ENCODE results near the gene ARHGAP4.

Gene ARHGAP4

DNA sequence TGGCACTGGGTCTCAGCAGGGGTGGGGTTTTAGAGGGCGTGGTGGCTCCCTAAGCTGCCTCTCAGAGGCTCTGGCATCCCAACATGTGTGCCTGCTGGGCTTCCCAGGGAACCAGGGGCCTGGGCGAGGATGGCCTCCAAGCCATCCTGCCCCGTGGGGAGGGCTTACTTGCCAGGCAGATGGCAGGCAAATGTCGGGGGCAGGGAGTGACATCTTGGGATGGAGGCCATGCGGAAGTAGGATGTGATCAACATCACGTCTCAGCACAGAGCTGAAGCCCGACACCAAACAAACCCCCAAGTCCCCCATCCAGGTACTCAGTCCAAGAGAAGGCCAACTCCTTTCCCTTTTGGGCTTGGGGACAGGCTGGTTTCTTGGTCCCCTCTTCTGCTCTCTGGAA is 44.8 kb downstream of the ARHGAP4 start:
- Mint-ChIP-seq H3K36me3 (ENCODE audit: low read depth) (no peaks in the 10 kb centered on the region), H3K4me1 (ENCODE audit: low read depth) (peaks cover 23% of the 10 kb centered on the region), H3K4me3 (no peak overlapping the region), H3K27me3 (peaks cover 23% of the 10 kb centered on the region), H3K9me3 (no peaks in the 10 kb centered on the region), H3K27ac (no peak overlapping the region)

DNA sequence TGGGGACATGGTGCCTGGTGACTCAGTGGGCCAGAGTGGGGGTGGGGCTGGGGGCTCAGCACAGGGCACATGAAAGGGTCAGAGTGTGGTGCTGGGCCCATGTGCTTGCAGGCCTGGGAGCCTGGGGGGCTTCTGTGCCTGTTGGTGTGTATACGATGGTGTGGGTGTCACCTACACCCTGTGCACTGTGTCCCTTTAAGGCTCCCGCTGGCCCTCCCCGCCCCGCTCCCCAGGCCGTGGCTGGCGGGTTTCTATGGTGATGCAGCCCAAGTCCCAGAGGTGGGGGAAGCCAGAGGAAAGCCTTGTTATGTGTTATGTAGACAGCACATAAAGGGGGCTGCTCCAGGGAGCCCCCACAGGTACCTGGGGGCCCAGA is 45.6 kb downstream of the ARHGAP4 start:
- Mint-ChIP-seq H3K4me3 (no peak overlapping the region), H3K27me3 (peaks cover 26% of the 10 kb centered on the region), H3K27ac (no peak overlapping the region), H3K36me3 (ENCODE audit: low read depth) (no peaks in the 10 kb centered on the region), H3K4me1 (ENCODE audit: low read depth) (peaks cover 23% of the 10 kb centered on the region), H3K9me3 (no peaks in the 10 kb centered on the region)

DNA sequence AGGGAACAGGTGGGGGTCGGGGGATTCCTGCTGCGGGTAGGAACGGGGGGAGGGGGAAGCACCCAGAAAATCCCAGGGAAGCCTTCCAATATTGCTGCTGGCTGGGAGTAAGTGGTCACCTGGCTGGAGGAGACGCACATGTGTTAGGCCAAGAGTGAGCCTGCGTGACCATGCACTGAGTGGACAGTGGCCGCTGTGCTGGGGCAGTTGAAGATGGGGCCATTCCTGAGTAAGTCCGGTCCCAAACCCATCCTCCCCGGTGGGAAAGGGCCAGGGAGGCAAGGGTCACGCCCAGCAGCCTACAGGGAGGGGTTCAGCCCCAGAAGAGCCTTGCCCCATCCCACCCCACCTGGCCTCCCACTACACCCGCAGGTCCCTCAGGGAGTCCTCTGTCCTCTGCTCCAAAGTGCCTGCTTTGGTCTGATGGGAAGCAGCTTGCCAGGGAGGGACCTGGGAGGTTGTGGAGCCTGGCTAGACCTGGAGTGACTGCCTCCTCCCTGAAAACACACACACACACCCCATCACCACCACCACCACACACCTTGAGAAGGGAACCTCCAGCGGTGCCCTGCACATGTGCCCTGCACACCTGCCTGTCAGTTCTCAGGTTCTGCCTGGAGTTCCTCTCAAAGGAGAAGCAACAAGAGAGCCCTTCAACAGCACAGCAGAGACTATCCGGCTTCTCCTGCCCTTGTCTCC is 46.2 kb downstream of the ARHGAP4 start:
- H3K4me1 Mint-ChIP-seq (ENCODE audit: low read depth): peaks cover 19% of the 10 kb centered on the region
- H3K27me3 Mint-ChIP-seq: peaks cover 22% of the 10 kb centered on the region
- H3K36me3 Mint-ChIP-seq (ENCODE audit: low read depth): no peaks in the 10 kb centered on the region
- H3K9me3 Mint-ChIP-seq: no peaks in the 10 kb centered on the region
- no peak overlapping the region for H3K27ac Mint-ChIP-seq
- H3K4me3 Mint-ChIP-seq: no peak overlapping the region

DNA sequence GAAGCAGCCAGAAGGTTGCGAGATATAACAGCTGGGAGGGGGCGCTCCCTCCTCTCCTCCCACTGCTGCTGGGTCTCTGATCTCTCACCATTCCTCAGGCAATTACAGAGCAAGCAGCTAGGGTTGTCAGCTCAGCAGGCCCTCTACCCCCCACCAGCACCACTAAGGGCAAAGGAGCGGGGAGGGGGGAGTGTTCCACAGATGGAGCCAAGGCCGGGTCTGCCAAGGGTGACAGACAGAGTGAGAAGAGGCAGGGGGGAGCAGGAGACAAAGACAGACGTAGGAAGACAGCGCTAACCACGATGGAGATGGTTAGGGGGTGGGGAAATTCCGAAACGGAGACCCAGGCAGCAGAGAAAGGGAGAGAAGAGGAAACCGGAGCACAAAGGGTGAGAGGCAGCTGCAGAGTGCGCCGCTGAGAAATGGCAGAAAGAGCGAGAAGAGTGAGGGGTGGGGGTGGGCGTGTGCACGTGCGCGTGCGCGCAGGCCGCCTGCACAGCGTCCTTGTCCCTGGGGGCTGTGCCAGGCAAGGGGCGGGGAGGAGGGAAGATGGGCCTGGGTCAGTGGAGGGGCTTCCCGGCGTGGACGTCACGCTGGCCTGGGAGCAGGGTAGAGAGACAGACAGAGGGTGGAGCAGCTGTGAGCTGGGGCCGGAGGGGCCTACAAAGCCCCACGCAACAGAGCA is 47.0 kb downstream of the ARHGAP4 start:
- Mint-ChIP-seq H3K4me3 (no peak overlapping the region), H3K27ac (no peak overlapping the region), H3K27me3 (peaks cover 17% of the 10 kb centered on the region)

DNA sequence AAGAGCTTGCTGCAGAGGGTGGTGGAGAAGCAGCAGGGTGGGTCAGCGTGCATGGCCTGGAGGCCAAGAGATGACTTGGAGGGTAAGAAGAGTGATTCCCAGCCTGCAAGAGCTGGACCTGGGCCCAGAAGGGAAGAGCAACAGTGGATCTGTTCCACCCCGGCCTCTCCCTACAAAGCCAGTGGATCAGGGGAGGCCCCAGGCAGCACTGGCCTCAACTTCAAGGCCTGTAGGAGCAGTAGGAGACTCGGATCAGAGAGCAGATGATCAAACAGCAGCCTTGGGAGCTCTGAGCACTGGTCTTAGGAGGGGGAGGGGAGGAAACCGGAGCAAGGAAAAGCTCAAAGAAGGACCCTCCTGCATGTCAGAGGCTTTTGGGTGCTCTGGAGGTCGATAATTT is 47.7 kb downstream of the ARHGAP4 start:
- Mint-ChIP-seq H3K27me3 (peaks cover 17% of the 10 kb centered on the region), H3K36me3 (ENCODE audit: low read depth) (no peaks in the 10 kb centered on the region), H3K4me3 (no peak overlapping the region), H3K9me3 (no peaks in the 10 kb centered on the region), H3K27ac (no peak overlapping the region), H3K4me1 (ENCODE audit: low read depth) (peaks cover 18% of the 10 kb centered on the region)

More for the DNA sequence above, 47.0 kb downstream of the ARHGAP4 start:
- H3K36me3 Mint-ChIP-seq (ENCODE audit: low read depth): no peaks in the 10 kb centered on the region
- no peaks in the 10 kb centered on the region for H3K9me3 Mint-ChIP-seq
- H3K4me1 Mint-ChIP-seq (ENCODE audit: low read depth): peaks cover 18% of the 10 kb centered on the region

DNA sequence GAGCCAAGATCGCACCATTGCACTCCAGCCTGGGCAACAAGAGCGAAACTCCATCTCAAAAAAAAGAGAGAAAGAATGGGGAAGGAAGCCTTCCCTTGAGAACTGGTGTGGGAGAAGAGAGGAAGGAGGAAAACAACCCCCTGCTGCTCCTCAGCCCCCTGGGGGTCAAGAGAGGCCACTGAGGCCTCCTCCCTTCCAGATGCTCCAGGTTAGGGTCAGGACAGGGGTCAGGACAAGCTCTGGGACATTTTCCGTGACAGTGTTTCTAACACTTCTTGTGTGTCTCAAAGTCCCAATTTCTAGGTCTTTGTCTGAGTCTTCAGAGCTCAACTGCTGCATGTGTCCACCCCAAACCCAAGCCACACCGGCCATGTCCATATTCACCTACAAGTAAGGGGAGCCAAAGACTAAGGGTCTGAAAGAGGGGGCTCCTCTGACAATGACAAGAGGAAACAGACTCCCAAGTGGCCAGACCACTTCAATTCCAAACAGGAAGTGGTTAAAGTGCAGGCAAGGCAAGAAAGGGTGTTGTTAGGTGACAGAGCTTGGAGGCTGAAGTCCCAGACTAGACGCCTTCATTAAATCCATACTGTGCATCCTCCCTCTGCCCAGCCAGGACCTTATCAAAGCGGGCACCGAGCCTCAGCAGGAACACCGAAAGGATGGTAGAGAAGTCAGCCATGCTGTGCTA is 48.3 kb downstream of the ARHGAP4 start:
- Mint-ChIP-seq H3K9me3 (no peaks in the 10 kb centered on the region), H3K27ac (no peak overlapping the region), H3K27me3 (peaks cover 17% of the 10 kb centered on the region), H3K4me1 (ENCODE audit: low read depth) (peaks cover 18% of the 10 kb centered on the region), H3K4me3 (no peak overlapping the region), H3K36me3 (ENCODE audit: low read depth) (no peaks in the 10 kb centered on the region)

DNA sequence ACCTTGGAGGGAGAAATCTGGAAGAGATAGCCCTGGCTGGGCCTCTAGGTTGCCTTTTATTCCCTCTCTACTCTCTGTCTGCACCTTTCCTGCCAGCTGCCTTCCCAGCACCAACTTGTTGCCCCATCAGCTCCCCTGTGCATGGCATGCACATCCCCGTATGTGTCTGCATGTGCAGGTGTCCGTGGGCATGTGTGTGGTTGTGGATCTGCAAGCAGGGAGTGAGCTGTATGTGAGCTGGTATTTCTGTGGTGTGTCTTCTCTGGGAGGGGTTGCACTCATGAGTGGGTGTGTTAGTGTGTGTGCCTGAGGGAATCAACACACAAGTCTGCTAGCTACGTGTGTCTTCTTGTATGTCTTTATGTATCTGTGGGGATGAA is 50.0 kb downstream of the ARHGAP4 start:
- Mint-ChIP-seq H3K27ac (no peak overlapping the region), H3K27me3 (peaks cover 13% of the 10 kb centered on the region)

DNA sequence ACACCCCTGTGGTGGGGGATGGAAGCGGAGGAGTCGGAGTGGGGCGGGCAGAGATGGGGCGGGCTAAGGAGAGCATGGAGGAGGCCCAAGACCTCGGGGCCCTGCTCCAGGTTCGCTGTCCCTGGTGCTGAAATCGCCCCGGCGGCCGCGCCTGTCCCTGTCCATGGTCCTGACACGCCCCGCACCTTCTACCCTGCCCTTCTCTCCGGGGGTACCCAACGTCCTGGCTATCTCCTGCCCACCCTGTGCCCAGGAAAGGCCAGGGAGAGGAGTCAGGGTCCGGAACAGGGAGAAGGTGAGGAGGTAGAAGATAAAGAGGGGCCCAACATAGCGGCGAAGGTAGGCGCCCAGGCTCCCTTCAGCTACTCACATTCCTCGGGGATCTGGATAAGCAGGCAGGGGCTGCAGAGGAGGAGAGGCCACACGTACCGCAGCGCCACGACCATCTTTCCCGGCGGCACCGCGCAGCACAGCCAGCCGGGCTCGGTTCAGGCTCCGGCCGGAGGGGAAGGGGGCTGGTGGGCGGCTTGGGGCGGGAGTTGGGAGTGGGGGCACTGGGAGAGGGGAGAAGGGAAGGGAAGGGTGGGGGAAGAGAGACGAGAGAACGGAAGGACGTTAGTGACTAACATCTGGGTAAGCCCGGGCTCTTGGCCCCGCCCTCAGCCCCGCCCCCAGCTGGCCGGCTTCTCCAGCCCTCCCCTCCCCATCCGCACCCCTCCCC is 50.5 kb downstream of the ARHGAP4 start:
- H3K27me3 Mint-ChIP-seq: peaks cover 13% of the 10 kb centered on the region
- H3K27ac Mint-ChIP-seq: no peak overlapping the region
- H3K4me3 Mint-ChIP-seq: no peak overlapping the region
- no peaks in the 10 kb centered on the region for H3K9me3 Mint-ChIP-seq
- no peaks in the 10 kb centered on the region for H3K36me3 Mint-ChIP-seq (ENCODE audit: low read depth)
- H3K4me1 Mint-ChIP-seq (ENCODE audit: low read depth): peaks cover 18% of the 10 kb centered on the region

More for the DNA sequence above, 50.0 kb downstream of the ARHGAP4 start:
- Mint-ChIP-seq H3K9me3 (no peaks in the 10 kb centered on the region), H3K4me3 (no peak overlapping the region), H3K36me3 (ENCODE audit: low read depth) (no peaks in the 10 kb centered on the region), H3K4me1 (ENCODE audit: low read depth) (peaks cover 18% of the 10 kb centered on the region)

DNA sequence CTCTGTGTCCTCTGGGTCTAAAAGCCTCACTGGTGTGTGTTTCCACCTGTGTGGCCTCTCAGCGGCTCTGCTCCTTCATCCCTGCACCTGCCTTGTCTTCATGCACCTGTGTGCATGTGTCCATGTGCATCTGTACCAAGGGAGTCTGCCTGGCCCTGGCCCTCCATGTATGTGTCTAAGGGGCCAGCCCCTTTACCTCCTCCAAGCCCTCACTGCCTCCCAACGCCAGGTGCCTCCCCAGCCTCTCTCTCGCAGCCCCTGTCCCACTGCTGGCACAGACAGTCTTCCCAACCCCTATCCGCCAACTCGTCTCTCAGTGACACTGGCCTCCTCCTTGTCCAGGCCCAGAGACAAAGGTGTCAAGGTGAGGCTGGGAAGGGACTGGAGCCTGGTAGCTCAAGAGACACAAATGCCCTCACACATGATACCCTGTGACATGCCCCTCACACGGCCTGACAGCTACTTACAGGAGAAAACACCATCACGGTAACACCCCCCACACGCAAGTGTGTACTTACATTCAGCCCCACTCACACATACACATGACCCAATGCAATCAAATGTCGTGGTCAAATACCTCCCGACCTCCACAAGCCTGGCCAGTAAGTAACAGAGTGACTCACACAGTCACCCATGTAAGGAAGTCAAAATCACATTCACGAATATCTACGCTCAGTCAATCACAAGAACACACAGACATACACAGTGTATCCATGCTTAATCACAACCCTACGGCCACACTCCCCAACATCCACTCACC is 51.5 kb downstream of the ARHGAP4 start:
- no peaks in the 10 kb centered on the region for H3K36me3 Mint-ChIP-seq (ENCODE audit: low read depth)
- H3K4me1 Mint-ChIP-seq (ENCODE audit: low read depth): peaks cover 18% of the 10 kb centered on the region
- H3K27me3 Mint-ChIP-seq: peaks cover 13% of the 10 kb centered on the region
- no peaks in the 10 kb centered on the region for H3K9me3 Mint-ChIP-seq
- no peak overlapping the region for H3K4me3 Mint-ChIP-seq
- H3K27ac Mint-ChIP-seq: no peak overlapping the region

DNA sequence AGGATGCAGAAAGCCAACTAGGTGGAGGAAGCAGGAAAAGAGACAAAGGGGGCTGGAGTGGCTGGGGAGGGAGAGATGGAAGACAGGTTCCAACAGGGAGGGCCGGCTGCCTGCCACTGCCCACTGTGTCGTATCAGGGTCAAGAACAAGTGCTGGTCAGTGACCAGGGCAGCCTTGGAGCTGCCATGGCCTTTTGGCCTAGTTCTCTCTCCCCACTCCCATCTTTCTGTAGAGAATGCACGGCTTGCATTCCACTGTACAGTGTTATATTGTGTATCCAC is 52.0 kb downstream of the ARHGAP4 start:
- Mint-ChIP-seq H3K27me3 (peaks cover 11% of the 10 kb centered on the region), H3K4me1 (ENCODE audit: low read depth) (peaks cover 13% of the 10 kb centered on the region), H3K4me3 (no peak overlapping the region), H3K9me3 (no peaks in the 10 kb centered on the region), H3K36me3 (ENCODE audit: low read depth) (no peaks in the 10 kb centered on the region), H3K27ac (no peak overlapping the region)

DNA sequence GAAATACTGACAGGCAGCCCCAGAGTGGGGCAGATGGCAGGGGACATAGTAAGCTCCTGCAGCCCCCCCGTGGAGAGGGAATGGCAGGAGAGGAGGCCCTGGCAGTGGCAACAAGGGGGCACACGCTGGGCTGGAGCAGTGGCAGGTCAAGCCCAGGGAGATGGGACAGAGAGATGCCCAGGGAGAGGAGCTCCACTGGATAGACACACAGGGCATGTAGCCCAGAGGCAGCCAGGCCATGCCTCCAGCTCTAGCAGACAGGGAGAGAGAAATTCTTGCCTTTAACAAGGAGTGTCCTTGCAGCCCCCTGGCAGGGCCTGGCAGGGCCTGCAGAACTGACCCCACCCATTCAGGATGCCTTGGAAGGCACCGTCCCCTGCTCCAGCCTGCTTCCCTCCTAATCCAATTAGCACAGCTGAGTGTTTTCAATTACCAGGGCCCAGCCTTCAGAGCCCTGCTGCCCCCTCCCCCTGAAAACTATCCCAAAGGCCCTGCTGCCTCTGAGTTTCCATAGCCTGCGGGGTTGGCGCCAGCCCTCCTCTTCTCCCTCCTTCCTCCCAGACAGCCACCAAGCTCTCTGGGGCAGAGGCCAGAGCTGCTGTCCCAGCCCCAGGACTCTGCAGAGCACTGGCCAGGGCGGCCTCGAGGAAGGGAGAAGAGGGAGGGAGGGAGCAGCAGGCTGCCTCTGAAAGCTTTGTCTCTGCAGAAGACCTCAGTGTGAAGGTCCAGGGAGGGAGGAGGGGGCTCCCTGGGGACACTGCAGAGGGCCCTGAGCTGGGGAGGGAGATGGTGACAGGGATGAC is 52.6 kb downstream of the ARHGAP4 start:
- no peaks in the 10 kb centered on the region for H3K9me3 Mint-ChIP-seq
- H3K36me3 Mint-ChIP-seq (ENCODE audit: low read depth): no peaks in the 10 kb centered on the region
- H3K27me3 Mint-ChIP-seq: peaks cover 9% of the 10 kb centered on the region
- H3K4me3 Mint-ChIP-seq: no peak overlapping the region
- peaks cover 8% of the 10 kb centered on the region for H3K4me1 Mint-ChIP-seq (ENCODE audit: low read depth)
- H3K27ac Mint-ChIP-seq: no peak overlapping the region

DNA sequence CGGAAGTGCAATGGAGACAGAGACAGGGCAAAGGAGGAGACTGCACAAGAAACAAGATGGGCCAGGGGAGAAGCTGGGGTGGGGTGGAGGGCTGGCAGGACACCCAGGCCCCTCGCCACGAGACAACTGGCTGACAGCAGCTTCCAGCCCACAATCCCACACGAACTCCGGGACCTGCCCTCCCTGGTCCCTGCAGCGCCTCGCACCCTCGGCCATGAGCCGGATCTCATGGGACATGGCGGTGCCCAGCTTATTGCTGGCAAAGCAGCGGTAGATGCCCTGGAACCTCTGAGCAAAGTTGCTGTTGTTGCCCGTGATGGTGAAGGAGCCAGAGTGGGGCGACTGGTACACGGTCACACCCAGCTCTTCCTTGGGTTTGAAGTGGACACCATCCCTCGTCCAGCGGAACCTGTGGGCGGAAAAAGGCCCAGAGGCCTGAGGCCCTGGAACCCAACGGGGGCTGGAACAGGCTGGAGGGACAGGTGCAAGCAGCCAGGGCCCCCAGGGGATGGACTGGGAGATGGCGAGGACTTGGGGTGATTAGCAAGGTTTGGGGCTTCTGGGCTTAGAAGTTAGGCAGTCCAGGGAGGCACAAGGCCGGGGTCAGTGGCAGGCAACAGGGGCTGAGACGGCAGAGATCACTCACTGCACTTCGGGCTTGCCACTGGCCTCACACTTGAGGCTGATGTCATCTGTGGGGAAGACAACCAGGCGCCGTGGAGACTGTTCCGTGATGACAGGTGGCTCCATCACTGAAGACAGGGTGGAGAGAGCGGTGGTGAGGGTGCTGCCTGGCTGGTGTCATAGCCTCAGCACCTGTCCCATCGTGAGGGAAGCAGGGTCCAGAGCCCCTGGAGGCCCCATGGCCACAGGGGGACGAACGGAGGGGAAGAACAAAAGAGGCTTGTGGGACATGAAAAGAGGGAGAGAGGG is 53.9 kb downstream of the ARHGAP4 start:
- H3K27me3 Mint-ChIP-seq: peaks cover 5% of the 10 kb centered on the region
- no peak overlapping the region for H3K4me3 Mint-ChIP-seq
- H3K4me1 Mint-ChIP-seq (ENCODE audit: low read depth): no peaks in the 10 kb centered on the region
- H3K9me3 Mint-ChIP-seq: no peaks in the 10 kb centered on the region
- H3K27ac Mint-ChIP-seq: no peak overlapping the region
- no peaks in the 10 kb centered on the region for H3K36me3 Mint-ChIP-seq (ENCODE audit: low read depth)

DNA sequence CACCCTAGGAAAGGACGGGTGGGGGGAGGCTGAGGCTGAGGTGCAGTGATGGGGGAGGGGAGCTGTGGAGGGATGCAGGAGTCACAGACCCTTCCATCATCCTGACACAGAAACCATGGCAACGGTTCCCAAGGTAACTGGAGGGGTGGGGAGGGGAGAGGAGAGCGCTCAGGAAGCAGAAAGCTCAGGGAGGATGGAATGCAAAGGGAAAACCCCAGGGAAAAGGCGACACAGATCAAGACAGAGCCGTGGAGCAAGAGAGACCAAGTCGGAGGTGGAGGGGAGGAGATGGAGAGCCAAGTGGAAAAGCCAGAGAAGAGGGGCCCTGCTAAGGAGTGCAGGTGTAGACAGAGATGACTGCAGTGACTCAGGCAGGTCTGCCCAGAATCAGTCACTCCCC is 54.6 kb downstream of the ARHGAP4 start:
- Mint-ChIP-seq H3K9me3 (no peaks in the 10 kb centered on the region), H3K27ac (no peak overlapping the region), H3K4me3 (no peak overlapping the region), H3K27me3 (peaks cover 5% of the 10 kb centered on the region), H3K4me1 (ENCODE audit: low read depth) (no peaks in the 10 kb centered on the region), H3K36me3 (ENCODE audit: low read depth) (no peaks in the 10 kb centered on the region)

Data from stimulated activated naive CD8-positive, alpha-beta T cell treated with anti-CD3 and anti-CD28 coated beads, Interleukin-15, Interleukin-2, amounts not matched to agents 100 ng/mL and 50 ng/mL, for 24 hours (primary cell).